ENCODE data around the gene TRHDE.

GRCh38 chr12:72471806-72472205 is 199.6 kb downstream of the TRHDE start:
- TF ChIP-seq POLR2A (IDR thresholded peaks at IDR 0.05), result no peak
- TF ChIP-seq, protein P1, sequence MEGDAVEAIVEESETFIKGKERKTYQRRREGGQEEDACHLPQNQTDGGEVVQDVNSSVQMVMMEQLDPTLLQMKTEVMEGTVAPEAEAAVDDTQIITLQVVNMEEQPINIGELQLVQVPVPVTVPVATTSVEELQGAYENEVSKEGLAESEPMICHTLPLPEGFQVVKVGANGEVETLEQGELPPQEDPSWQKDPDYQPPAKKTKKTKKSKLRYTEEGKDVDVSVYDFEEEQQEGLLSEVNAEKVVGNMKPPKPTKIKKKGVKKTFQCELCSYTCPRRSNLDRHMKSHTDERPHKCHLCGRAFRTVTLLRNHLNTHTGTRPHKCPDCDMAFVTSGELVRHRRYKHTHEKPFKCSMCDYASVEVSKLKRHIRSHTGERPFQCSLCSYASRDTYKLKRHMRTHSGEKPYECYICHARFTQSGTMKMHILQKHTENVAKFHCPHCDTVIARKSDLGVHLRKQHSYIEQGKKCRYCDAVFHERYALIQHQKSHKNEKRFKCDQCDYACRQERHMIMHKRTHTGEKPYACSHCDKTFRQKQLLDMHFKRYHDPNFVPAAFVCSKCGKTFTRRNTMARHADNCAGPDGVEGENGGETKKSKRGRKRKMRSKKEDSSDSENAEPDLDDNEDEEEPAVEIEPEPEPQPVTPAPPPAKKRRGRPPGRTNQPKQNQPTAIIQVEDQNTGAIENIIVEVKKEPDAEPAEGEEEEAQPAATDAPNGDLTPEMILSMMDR (IDR thresholded peaks at IDR 0.05), result no peak

All from lower leg skin (tissue), 3 donors.